Measurements from ENCODE around the gene MYO3A.

MYO3A gene

DNA sequence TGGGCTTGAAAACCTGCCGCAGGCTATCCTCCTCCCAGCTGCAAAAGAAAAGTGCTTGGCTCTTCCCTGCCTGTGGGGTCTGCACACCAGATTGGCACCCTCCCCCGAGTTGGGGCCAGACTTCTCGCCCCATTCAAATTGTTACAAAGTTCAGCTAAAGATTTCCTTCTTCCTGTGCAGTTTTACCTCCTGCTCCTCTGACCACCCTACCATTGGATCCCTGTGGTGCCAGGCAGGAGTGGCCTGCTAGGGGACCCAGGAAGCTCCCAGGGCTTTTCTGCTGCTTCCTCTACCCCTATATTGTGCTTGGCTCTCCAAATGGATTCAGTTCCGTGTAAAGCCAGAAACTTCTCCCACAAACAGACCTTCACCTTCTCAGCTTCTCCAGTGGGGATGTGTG, 147.4 kb downstream of the MYO3A start:
- Histone ChIP-seq H3F3A (ENCODE audit: insufficient read depth) (no peaks in the 10 kb centered on the region), H3K79me2 (ENCODE audit: insufficient read depth, low read length) (no peaks in the 10 kb centered on the region), H3K27me3 (ENCODE audit: low read length) (no peaks in the 10 kb centered on the region), H3K36me3 (ENCODE audit: low read length) (no peaks in the 10 kb centered on the region), H4K20me1 (ENCODE audit: low read depth, low read length) (no peaks in the 10 kb centered on the region), H3K4me3 (ENCODE audit: insufficient read depth, low read length, poor library complexity, severe bottlenecking) (no peak overlapping the region), H3K9ac (ENCODE audit: low read length) (no peak overlapping the region), H3K4me2 (ENCODE audit: low read depth, low read length, poor library complexity, severe bottlenecking) (no peak overlapping the region), H3K27ac (ENCODE audit: low read depth, low read length) (no peak overlapping the region), H3K9me2 (replicated peaks; ENCODE audit: insufficient read depth, low read length) (no peaks in the 10 kb centered on the region), H2AFZ (ENCODE audit: low read depth, low read length, severe bottlenecking) (no peak overlapping the region), H3K9me3 (ENCODE audit: insufficient read depth, low read length) (no peaks in the 10 kb centered on the region)
- TF ChIP-seq EZH2phosphoT487 (conservative IDR thresholded peaks at IDR 0.05; ENCODE audit: low read length), result no peak
- TF ChIP-seq, protein P1, sequence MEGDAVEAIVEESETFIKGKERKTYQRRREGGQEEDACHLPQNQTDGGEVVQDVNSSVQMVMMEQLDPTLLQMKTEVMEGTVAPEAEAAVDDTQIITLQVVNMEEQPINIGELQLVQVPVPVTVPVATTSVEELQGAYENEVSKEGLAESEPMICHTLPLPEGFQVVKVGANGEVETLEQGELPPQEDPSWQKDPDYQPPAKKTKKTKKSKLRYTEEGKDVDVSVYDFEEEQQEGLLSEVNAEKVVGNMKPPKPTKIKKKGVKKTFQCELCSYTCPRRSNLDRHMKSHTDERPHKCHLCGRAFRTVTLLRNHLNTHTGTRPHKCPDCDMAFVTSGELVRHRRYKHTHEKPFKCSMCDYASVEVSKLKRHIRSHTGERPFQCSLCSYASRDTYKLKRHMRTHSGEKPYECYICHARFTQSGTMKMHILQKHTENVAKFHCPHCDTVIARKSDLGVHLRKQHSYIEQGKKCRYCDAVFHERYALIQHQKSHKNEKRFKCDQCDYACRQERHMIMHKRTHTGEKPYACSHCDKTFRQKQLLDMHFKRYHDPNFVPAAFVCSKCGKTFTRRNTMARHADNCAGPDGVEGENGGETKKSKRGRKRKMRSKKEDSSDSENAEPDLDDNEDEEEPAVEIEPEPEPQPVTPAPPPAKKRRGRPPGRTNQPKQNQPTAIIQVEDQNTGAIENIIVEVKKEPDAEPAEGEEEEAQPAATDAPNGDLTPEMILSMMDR (IDR thresholded peaks at IDR 0.05; ENCODE audit: insufficient read depth, low read length, poor library complexity, severe bottlenecking), result no peak

- Histone ChIP-seq H2AFZ (ENCODE audit: low read depth, low read length, severe bottlenecking) (no peak overlapping the region), H3K9ac (ENCODE audit: low read length) (no peak overlapping the region), H3K9me3 (ENCODE audit: insufficient read depth, low read length) (no peaks in the 10 kb centered on the region), H3F3A (ENCODE audit: insufficient read depth) (no peaks in the 10 kb centered on the region), H3K36me3 (ENCODE audit: low read length) (no peaks in the 10 kb centered on the region), H3K27me3 (ENCODE audit: low read length) (no peaks in the 10 kb centered on the region), H3K27ac (ENCODE audit: low read depth, low read length) (no peak overlapping the region), H4K20me1 (ENCODE audit: low read depth, low read length) (no peaks in the 10 kb centered on the region), H3K79me2 (ENCODE audit: insufficient read depth, low read length) (no peaks in the 10 kb centered on the region), H3K9me2 (replicated peaks; ENCODE audit: insufficient read depth, low read length) (no peaks in the 10 kb centered on the region), H3K4me2 (ENCODE audit: low read depth, low read length, poor library complexity, severe bottlenecking) (no peak overlapping the region), H3K4me3 (ENCODE audit: insufficient read depth, low read length, poor library complexity, severe bottlenecking) (no peak overlapping the region)
- TF ChIP-seq, protein P1 (IDR thresholded peaks at IDR 0.05; ENCODE audit: insufficient read depth, low read length, poor library complexity, severe bottlenecking), result no peak
- no peak for TF ChIP-seq EZH2phosphoT487 (conservative IDR thresholded peaks at IDR 0.05; ENCODE audit: low read length)
Measured at GRCh38 chr10:26085549-26085948, 151.5 kb downstream of the MYO3A start.

DNA sequence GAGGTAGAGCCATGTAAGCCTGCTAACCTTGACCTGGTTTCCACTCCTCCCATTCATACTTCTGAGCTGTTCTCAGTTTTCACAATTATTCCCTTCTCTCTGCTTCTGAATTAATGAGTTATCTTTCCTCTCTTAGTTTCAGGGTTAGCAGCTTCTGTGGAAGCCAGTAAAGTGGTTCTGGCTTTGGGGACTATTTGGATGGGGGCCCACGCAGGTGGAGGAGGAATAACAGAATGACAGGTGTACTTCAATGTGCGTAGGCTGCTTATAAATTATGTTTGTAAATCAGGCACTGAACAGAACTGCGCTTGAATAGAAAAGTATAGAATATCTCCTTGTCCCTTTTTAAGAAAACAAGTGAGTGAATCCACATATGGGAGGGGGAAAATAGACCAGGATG, 153.6 kb downstream of the MYO3A start:
- Histone ChIP-seq H3K9me3 (ENCODE audit: insufficient read depth, low read length) (no peaks in the 10 kb centered on the region), H3K4me3 (ENCODE audit: insufficient read depth, low read length, poor library complexity, severe bottlenecking) (no peak overlapping the region), H3K27ac (ENCODE audit: low read depth, low read length) (no peak overlapping the region), H4K20me1 (ENCODE audit: low read depth, low read length) (no peaks in the 10 kb centered on the region), H3K9me2 (replicated peaks; ENCODE audit: insufficient read depth, low read length) (no peaks in the 10 kb centered on the region), H3K27me3 (ENCODE audit: low read length) (no peaks in the 10 kb centered on the region), H3F3A (ENCODE audit: insufficient read depth) (no peaks in the 10 kb centered on the region), H3K9ac (ENCODE audit: low read length) (no peak overlapping the region), H3K4me2 (ENCODE audit: low read depth, low read length, poor library complexity, severe bottlenecking) (no peak overlapping the region), H3K36me3 (ENCODE audit: low read length) (no peaks in the 10 kb centered on the region), H3K79me2 (ENCODE audit: insufficient read depth, low read length) (no peaks in the 10 kb centered on the region), H2AFZ (ENCODE audit: low read depth, low read length, severe bottlenecking) (no peak overlapping the region)
- TF ChIP-seq, protein P1 (IDR thresholded peaks at IDR 0.05; ENCODE audit: insufficient read depth, low read length, poor library complexity, severe bottlenecking), result no peak
- no peak for TF ChIP-seq EZH2phosphoT487 (conservative IDR thresholded peaks at IDR 0.05; ENCODE audit: low read length)

Measured in SU-DHL-6 (cell line).